Activated B cell treated with CpG ODN at 0.5 μM for 24 hours (primary cell): ENCODE measurements around the gene GDAP1L1. TPM values are rescaled to one million over a fixed set of nuclear protein-coding genes. Genes with fewer than 3 reads are reported as not detected.

Source experiments
- ATAC-seq: fragments of 200-7000 bp; cut with Tn5 transposase; one replicate; pipeline ENCODE4 v1.10.0; 2021; ENCODE audit warnings: low read depth, mild to moderate bottlenecking, moderate library complexity
- CTCF ChIA-PET: fragments of 350-600 bp; sonication (Branson Sonifier 250); formaldehyde crosslinking; loops from one replicate; lab custom pipeline; 2021; ENCODE audit warnings: antibody characterized with exemption; lab: Charles Lee
- POLR2A ChIA-PET: fragments of 350-600 bp; sonication (Branson Sonifier 250); formaldehyde crosslinking; loops from one replicate; lab custom pipeline; 2021; ENCODE audit warnings: antibody characterized with exemption; lab: Charles Lee
- DNase-seq: peaks from one replicate; pipeline ENCODE4 v3.0.0; 2022
- H3K27ac Mint-ChIP-seq: one replicate; pipeline ENCODE4 v1.8.0; 2020; ENCODE audit warnings: mixed read lengths
- H3K27me3 Mint-ChIP-seq: one replicate; pipeline ENCODE4 v1.8.0; 2021; ENCODE audit warnings: mixed read lengths
- H3K36me3 Mint-ChIP-seq: one replicate; pipeline ENCODE4 v1.8.0; 2021; ENCODE audit warnings: low read depth, mixed read lengths
- H3K4me1 Mint-ChIP-seq: one replicate; pipeline ENCODE4 v1.8.0; 2021; ENCODE audit warnings: mixed read lengths
- H3K4me3 Mint-ChIP-seq: one replicate; pipeline ENCODE4 v1.8.0; 2020; ENCODE audit warnings: mild to moderate bottlenecking, mixed read lengths
- H3K9me3 Mint-ChIP-seq: one replicate; pipeline ENCODE4 v1.8.0; 2020; ENCODE audit warnings: mixed read lengths
- CTCF ChIP-seq: fragments of 200-600 bp; IDR thresholded peaks from one replicate; pipeline ENCODE4 v1.8.0; 2022; ENCODE audit warnings: antibody characterized with exemption, mild to moderate bottlenecking
- intact Hi-C: fragments of 100-400 bp; cut with micrococcal nuclease; formaldehyde crosslinking; loops from one replicate; pipeline ENCODE4 v1.15.1; 2024
- total RNA-seq: library from RNA; stranded (reverse); gene quantifications from 2 replicates; pipeline ENCODE4 v1.2.3, GENCODE V29; 2022

Gene GDAP1L1
- total RNA-seq: not detected in 2 replicates

- Mint-ChIP-seq H3K27me3 (peaks cover 33% of the 10 kb centered on the region), H3K9me3 (no peaks in the 10 kb centered on the region), H3K36me3 (no peaks in the 10 kb centered on the region), H3K4me3 (no peak within 1 kb of the TSS), H3K27ac (no peak within 1 kb of the TSS), H3K4me1 (peaks cover 2% of the 10 kb centered on the region)
- intact Hi-C loops: no loop called here
- ATAC-seq: no peak
- DNase-seq: no peak
- no peak for TF ChIP-seq CTCF
- CTCF ChIA-PET: no interaction called here
- POLR2A ChIA-PET: interaction anchor here (0.5 to 0.6 kb wide), 2 partner anchors 8 to 1593 kb away, joined by 3 to 6 read pairs; no protein-coding TSS in a partner anchor
Measured at GRCh38 chr20:44247131-44247571, at the start of gene GDAP1L1. TSS of gene GDAP1L1 (plus strand) at chr20:44247308. CDS start at chr20:44247335, 27 bp downstream.

GRCh38 chr20:44198872-44199271, 48.2 kb upstream of the GDAP1L1 start:
- H3K36me3 Mint-ChIP-seq: peaks cover 77% of the 10 kb centered on the region
- no peak for DNase-seq
- intact Hi-C loops: no loop called here

GRCh38 chr20:44199877-44200276, 47.2 kb upstream of the GDAP1L1 start:
- no peak for TF ChIP-seq CTCF
- Mint-ChIP-seq H3K4me1 (peaks cover 15% of the 10 kb centered on the region), H3K9me3 (no peaks in the 10 kb centered on the region), H3K36me3 (peaks cover 84% of the 10 kb centered on the region), H3K27me3 (no peaks in the 10 kb centered on the region), H3K27ac (no peak overlapping the region), H3K4me3 (no peak overlapping the region)
- ChIA-PET CTCF (no interaction called here), POLR2A (no interaction called here)
- ATAC-seq (no peak), DNase-seq (no peak)
- intact Hi-C loops: no loop called here

More at GRCh38 chr20:44198872-44199271, 48.2 kb upstream of the GDAP1L1 start:
- CTCF ChIA-PET: interaction anchor here (2.2 kb wide), 1 partner anchor 9 kb away, joined by 8 read pairs; no protein-coding TSS in a partner anchor
- Mint-ChIP-seq H3K4me1 (peaks cover 11% of the 10 kb centered on the region), H3K27ac (no peak overlapping the region), H3K27me3 (no peaks in the 10 kb centered on the region), H3K9me3 (no peaks in the 10 kb centered on the region), H3K4me3 (no peak overlapping the region)
- TF ChIP-seq CTCF: no peak
- POLR2A ChIA-PET: no interaction called here
- ATAC-seq: no peak

GRCh38 chr20:44200371-44200770, 46.7 kb upstream of the GDAP1L1 start:
- ATAC-seq: no peak
- no peaks in the 10 kb centered on the region for H3K9me3 Mint-ChIP-seq
- no peak for TF ChIP-seq CTCF
- H3K27ac Mint-ChIP-seq: no peak overlapping the region
- ChIA-PET CTCF (no interaction called here), POLR2A (no interaction called here)
- no peaks in the 10 kb centered on the region for H3K27me3 Mint-ChIP-seq
- peaks cover 18% of the 10 kb centered on the region for H3K4me1 Mint-ChIP-seq
- no peak for DNase-seq
- H3K4me3 Mint-ChIP-seq: no peak overlapping the region
- intact Hi-C loops: no loop called here
- H3K36me3 Mint-ChIP-seq: peaks cover 87% of the 10 kb centered on the region

- H3K27ac Mint-ChIP-seq: no peak overlapping the region
- H3K9me3 Mint-ChIP-seq: no peaks in the 10 kb centered on the region
- intact Hi-C loops: no loop called here
- no peaks in the 10 kb centered on the region for H3K27me3 Mint-ChIP-seq
- TF ChIP-seq CTCF: no peak
- ChIA-PET CTCF (no interaction called here), POLR2A (no interaction called here)
- DNase-seq: no peak
- no peak overlapping the region for H3K4me3 Mint-ChIP-seq
- ATAC-seq: no peak
- H3K4me1 Mint-ChIP-seq: peaks cover 19% of the 10 kb centered on the region
- peaks cover 87% of the 10 kb centered on the region for H3K36me3 Mint-ChIP-seq
Measured at GRCh38 chr20:44200983-44201382, 46.1 kb upstream of the GDAP1L1 start.
